ENCODE measurements around the gene PADI6.
"Not testable (repeated sequence)": the region's sequence is repeated elsewhere in the genome, so short reads cannot be mapped to it uniquely, and the experiment has no call there.

The PADI6 gene

DNA sequence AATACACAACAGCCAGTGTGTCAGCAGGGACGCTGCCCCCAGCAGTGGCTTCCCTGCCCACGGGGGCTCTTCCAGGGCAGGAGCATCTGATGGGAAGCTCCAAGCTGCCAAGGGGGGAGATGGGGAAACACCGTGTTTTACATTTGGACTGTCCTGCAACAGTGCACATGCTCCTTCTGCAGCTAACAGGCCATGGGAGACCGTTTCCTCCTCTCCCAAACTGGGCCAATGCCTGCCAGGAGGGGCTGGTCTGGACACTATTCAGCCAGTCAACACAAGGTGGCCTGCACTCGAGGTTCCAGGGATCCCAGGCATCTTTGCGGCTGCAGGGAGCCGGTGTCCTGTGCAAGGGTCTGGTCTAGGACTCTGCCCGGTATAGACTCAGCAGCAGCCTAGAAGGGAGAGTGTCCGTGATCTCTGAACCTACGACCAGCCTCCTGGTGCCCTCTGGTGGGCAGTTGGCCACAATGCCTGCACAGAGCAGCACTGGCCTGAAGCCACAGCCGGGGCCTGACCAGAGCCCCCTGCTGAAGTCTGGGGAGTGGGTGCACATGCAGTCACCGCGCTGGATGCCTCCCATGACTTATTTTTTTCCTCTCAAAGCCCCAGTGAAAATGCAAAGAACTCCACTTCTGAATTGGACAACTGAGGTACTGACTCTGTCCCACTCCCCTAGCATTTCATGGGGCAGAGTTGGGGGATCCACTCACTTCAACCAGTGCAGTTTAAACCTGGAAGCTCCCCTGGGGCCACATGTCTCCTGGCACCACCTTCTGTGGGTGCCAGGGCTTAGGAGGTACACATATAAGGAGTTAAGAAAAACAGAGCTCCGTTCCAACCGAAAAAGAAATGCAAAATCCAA lies 34.1 kb downstream of the PADI6 start:
- no peak for DNase-seq

- not testable (repeated sequence) for DNase-seq
These were observed 34.9 kb downstream of the PADI6 start for GRCh38 chr1:17406760-17407475.

DNA sequence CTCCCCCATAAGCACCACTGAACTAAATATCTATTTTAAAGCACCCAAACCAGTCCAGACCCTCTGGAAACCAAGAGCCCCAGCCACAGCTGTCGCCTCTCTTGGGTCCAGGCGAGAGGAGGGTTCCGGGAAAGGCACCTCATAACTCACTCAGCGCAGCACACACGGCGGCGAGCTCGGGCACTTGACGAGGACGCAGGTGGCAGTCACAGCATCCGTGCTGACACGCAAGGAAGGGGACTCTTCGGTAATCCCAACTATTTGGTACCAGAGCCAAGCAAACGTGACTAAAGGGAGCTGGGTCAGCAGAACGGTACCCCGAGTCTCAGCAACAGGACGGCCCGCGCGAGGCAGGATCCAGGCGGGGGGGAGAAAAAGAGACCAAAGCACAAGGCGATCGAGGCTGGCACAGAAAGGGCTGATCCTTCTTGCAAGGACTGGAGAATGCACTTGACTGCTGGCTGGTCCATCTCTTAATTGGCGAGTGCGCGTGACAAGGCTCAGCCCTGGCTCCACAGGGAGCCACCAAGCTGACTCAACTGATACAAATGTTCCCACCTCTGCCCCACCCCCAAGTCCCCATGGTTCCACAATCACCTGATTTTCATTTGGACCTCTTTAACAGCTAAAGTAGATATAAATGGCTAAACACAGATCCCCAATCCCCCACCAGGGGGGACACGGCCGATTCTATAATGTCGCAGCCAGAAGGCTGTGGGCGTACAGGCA lies 36.0 kb downstream of the PADI6 start:
- not testable (repeated sequence) for DNase-seq

DNA sequence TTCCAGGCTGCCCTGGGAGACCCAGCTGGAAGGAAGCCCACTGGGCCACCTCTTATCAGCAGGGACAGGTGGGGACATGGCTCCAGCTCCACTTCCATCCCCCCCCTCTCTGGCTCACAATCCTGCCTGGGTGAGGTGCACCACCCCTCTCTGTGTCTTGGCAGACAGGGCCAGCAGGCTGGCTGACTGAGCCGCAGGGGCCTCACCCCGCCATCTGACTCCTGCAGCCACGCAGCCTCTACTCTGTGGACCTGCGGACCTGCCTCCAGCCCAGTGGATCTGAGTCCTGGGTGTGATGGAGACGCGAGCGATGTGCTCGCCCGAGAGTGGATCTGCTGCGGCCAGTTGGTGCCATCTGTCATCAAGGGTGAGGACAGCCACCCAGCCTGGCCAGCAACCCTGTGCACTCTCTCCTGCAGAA lies 37.4 kb downstream of the PADI6 start:
- no peak for DNase-seq

GRCh38 chr1:17412093-17412870 lies 40.3 kb downstream of the PADI6 start:
- DNase-seq = no peak

- DNase-seq = no peak
These were observed 42.0 kb downstream of the PADI6 start for GRCh38 chr1:17414022-17414421.

- DNase-seq = no peak
These were observed 44.4 kb downstream of the PADI6 start for GRCh38 chr1:17416389-17416788.

GRCh38 chr1:17419626-17420328 lies 47.8 kb downstream of the PADI6 start:
- DNase-seq = no peak

DNA sequence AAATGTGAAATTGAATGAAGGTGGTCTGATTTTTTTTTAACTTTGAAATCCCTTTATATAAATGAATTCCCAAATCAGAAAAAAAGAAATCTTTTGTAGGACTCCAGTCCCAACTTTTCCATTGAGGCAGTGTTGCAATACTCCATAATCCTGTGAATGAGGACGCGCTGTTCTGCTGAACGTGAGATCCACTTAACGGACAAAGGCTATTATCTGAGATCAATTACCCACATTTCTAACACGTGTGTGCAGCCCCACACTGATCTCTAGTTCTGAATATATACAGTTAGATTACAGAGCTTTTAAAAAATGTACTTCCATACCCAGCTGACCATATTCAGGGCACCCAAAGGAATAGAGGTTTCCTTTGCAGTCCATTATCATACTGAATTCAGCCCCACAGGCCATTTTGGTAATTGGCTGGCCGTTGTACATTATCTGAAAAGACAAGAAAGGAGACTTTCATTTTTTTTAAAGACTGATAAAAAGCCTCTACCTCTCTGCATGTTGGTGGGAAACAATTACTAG lies 48.5 kb downstream of the PADI6 start:
- no peak for DNase-seq

DNA sequence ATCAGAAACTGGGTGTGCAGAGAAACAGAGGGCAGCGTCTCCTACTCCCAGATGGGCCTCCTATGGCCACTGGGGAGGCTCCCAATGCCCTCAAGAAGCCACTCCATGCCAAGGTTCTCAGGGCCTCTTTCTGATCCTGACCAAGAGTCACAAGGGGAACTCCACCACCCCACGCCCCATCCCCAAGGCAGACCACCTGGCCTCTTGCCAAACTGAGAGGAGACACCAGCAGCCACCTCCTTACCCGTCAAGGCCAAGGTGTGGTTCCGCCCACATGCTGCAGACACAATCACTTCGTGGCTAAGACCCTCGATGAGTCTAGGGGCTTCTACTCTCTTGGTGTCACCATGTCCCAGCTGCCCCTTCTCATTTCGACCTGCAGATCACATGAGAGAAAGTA lies 50.5 kb downstream of the PADI6 start:
- DNase-seq = no peak

DNA sequence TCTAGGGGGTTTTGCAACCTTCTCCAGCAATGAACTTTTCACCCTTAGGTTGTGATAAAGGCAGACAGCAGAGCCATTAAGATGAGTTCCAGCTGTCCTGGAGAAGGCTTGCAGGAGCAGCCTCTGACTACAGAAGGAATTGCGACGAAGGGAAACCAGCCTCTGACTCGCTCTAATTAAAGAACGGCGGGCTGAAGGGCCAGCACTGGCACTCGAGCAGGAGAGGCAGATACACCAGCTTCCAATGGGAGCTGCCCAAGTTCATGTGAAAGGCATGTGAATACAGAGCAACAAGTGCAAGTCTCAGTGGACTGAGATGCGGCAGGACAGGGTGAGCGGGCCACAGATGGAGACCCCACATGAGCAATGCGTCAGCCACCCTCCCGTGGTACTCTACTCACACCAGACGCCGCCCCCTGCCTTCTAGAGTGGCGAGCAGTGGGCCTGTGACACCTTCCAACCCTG lies 51.8 kb downstream of the PADI6 start:
- DNase-seq = no peak

GRCh38 chr1:17425806-17426600 lies 54.0 kb downstream of the PADI6 start:
- DNase-seq = no peak

- no peak for DNase-seq
These were observed 56.0 kb downstream of the PADI6 start for GRCh38 chr1:17427696-17428660.

GRCh38 chr1:17429183-17429582 lies 57.2 kb downstream of the PADI6 start:
- DNase-seq = no peak

DNA sequence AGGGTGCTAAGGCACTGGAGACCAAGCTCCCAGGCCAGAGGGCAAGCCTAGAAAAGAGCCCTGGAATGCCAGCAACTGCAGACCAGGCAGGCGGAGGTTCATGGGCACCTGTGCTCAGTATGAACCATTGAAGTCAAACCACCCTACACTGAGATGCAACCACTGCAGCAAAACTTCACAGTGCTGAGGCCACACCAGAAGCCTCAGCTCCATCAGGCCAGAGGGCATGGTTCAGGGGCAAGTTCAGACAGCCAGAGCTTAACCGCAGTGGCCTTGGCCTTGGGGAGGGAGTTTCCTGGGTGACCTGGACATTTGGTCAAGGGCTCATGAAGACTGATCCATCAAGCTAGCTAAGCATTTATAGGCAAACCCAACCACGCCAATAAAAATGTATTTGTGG lies 60.4 kb downstream of the PADI6 start:
- no peak for DNase-seq

GRCh38 chr1:17433261-17433660 lies 61.3 kb downstream of the PADI6 start:
- DNase-seq = no peak

GRCh38 chr1:17434016-17434415 lies 62.0 kb downstream of the PADI6 start:
- DNase-seq = no peak

DNA sequence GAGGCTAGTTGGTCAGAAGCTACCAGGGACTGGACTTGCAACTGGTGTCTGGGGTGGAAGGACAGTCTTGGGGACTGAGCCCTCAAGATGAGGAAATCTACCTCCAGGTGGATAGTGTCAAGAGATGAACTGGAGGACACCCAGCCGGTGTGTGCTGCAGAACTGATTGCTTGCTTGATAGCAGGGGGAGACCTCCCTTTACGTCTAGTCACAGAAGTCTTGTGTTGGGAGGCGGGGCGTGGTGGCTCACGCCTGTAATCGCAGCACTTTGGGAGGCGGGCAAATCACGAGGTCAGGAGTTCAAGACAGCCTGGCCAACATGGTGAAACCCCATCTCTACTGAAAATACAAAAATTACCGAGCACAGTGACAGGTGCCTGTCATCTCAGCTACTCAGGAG lies 62.6 kb downstream of the PADI6 start:
- DNase-seq = no peak

- DNase-seq = no peak
These were observed 64.6 kb downstream of the PADI6 start for GRCh38 chr1:17436380-17437174.
